ENCODE results near the gene SGTA. TPM values are rescaled to one million over a fixed set of nuclear protein-coding genes. Genes with fewer than 3 reads are reported as not detected.

Gene SGTA
- total and polyA plus RNA-seq, 4 donors = 29.6 to 147 (median 95.3) TPM

GRCh38 chr19:2774083-2774679, 8.9 kb downstream of the SGTA start:
- Histone ChIP-seq H3K4me3 (ENCODE audit: low read depth, low read length) (no peak overlapping the region), H3K4me1 (ENCODE audit: control insufficient read depth, insufficient read depth, low read length) (peaks cover 36% of the 10 kb centered on the region)
- 79% methylated on average over 32 of the region's 32 CpGs for WGBS (ENCODE audit: insufficient coverage)

GRCh38 chr19:2771786-2772674, 11.0 kb downstream of the SGTA start:
- H3K27me3 ChIP-seq (ENCODE audit: control insufficient read depth, insufficient read depth, low read length) = no peaks in the 10 kb centered on the region
- H3K4me3 ChIP-seq (ENCODE audit: low read depth, low read length) = no peak overlapping the region
- peaks cover 72% of the 10 kb centered on the region for H3K36me3 ChIP-seq (ENCODE audit: control insufficient read depth, insufficient read depth, low read length)
- no peak overlapping the region for H3K27ac ChIP-seq (ENCODE audit: low read depth, low read length)
- H3K9me3 ChIP-seq (ENCODE audit: control insufficient read depth, insufficient read depth, low read length) = no peaks in the 10 kb centered on the region
- no peak for DNase-seq (ENCODE audit: low read depth in 4 of 6, low spot score in 6 of 6)
- WGBS (ENCODE audit: insufficient coverage) = 83% methylated on average over 27 of the region's 29 CpGs
- H3K4me1 ChIP-seq (ENCODE audit: control insufficient read depth, insufficient read depth, low read length) = peaks cover 19% of the 10 kb centered on the region

More at GRCh38 chr19:2774083-2774679, 8.9 kb downstream of the SGTA start:
- no peak for DNase-seq (ENCODE audit: low read depth in 4 of 6, low spot score in 6 of 6)
- no peaks in the 10 kb centered on the region for H3K27me3 ChIP-seq (ENCODE audit: control insufficient read depth, insufficient read depth, low read length)
- no peaks in the 10 kb centered on the region for H3K9me3 ChIP-seq (ENCODE audit: control insufficient read depth, insufficient read depth, low read length)
- no peak overlapping the region for H3K27ac ChIP-seq (ENCODE audit: low read depth, low read length)
- H3K36me3 ChIP-seq (ENCODE audit: control insufficient read depth, insufficient read depth, low read length) = peaks cover 67% of the 10 kb centered on the region

GRCh38 chr19:2770055-2771013, 12.7 kb downstream of the SGTA start:
- 84% methylated on average over 38 of the region's 40 CpGs for WGBS (ENCODE audit: insufficient coverage)
- H3K4me3 ChIP-seq (ENCODE audit: low read depth, low read length) = no peak overlapping the region
- DNase-seq (ENCODE audit: low read depth in 4 of 6, low spot score in 6 of 6) = peak in 1 of 6 donors; percentile 34
- H3K27me3 ChIP-seq (ENCODE audit: control insufficient read depth, insufficient read depth, low read length) = no peaks in the 10 kb centered on the region
- H3K4me1 ChIP-seq (ENCODE audit: control insufficient read depth, insufficient read depth, low read length) = peaks cover 19% of the 10 kb centered on the region
- peak overlapping the region; percentile 25 for H3K27ac ChIP-seq (ENCODE audit: low read depth, low read length)
- H3K36me3 ChIP-seq (ENCODE audit: control insufficient read depth, insufficient read depth, low read length) = peaks cover 82% of the 10 kb centered on the region
- H3K9me3 ChIP-seq (ENCODE audit: control insufficient read depth, insufficient read depth, low read length) = no peaks in the 10 kb centered on the region

- WGBS (ENCODE audit: insufficient coverage) = 93% methylated on average over 5 of the region's 8 CpGs
- H3K27me3 ChIP-seq (ENCODE audit: control insufficient read depth, insufficient read depth, low read length) = no peaks in the 10 kb centered on the region
- H3K27ac ChIP-seq (ENCODE audit: low read depth, low read length) = no peak overlapping the region
- no peak for DNase-seq (ENCODE audit: low read depth in 4 of 6, low spot score in 6 of 6)
- H3K36me3 ChIP-seq (ENCODE audit: control insufficient read depth, insufficient read depth, low read length) = peaks cover 87% of the 10 kb centered on the region
- peaks cover 9% of the 10 kb centered on the region for H3K4me1 ChIP-seq (ENCODE audit: control insufficient read depth, insufficient read depth, low read length)
- H3K9me3 ChIP-seq (ENCODE audit: control insufficient read depth, insufficient read depth, low read length) = no peaks in the 10 kb centered on the region
- H3K4me3 ChIP-seq (ENCODE audit: low read depth, low read length) = no peak overlapping the region
Observed at GRCh38 chr19:2769218-2769617, 13.9 kb downstream of the SGTA start.

GRCh38 chr19:2768365-2769132, 14.5 kb downstream of the SGTA start:
- no peak for DNase-seq (ENCODE audit: low read depth in 4 of 6, low spot score in 6 of 6)
- H3K36me3 ChIP-seq (ENCODE audit: control insufficient read depth, insufficient read depth, low read length) = peaks cover 88% of the 10 kb centered on the region
- H3K4me1 ChIP-seq (ENCODE audit: control insufficient read depth, insufficient read depth, low read length) = peaks cover 7% of the 10 kb centered on the region
- WGBS (ENCODE audit: insufficient coverage) = 93% methylated on average over 25 of the region's 29 CpGs
- H3K4me3 ChIP-seq (ENCODE audit: low read depth, low read length) = no peak overlapping the region
- H3K27ac ChIP-seq (ENCODE audit: low read depth, low read length) = no peak overlapping the region
- no peaks in the 10 kb centered on the region for H3K27me3 ChIP-seq (ENCODE audit: control insufficient read depth, insufficient read depth, low read length)
- H3K9me3 ChIP-seq (ENCODE audit: control insufficient read depth, insufficient read depth, low read length) = no peaks in the 10 kb centered on the region

- Histone ChIP-seq H3K4me3 (ENCODE audit: low read depth, low read length) (no peak overlapping the region), H3K27ac (ENCODE audit: low read depth, low read length) (no peak overlapping the region), H3K9me3 (ENCODE audit: control insufficient read depth, insufficient read depth, low read length) (no peaks in the 10 kb centered on the region), H3K27me3 (ENCODE audit: control insufficient read depth, insufficient read depth, low read length) (no peaks in the 10 kb centered on the region), H3K4me1 (ENCODE audit: control insufficient read depth, insufficient read depth, low read length) (peaks cover 7% of the 10 kb centered on the region), H3K36me3 (ENCODE audit: control insufficient read depth, insufficient read depth, low read length) (peaks cover 96% of the 10 kb centered on the region)
- WGBS (ENCODE audit: insufficient coverage) = 96% methylated on average over 19 of the region's 19 CpGs
- no peak for DNase-seq (ENCODE audit: low read depth in 4 of 6, low spot score in 6 of 6)
Observed at GRCh38 chr19:2767688-2768087, 15.4 kb downstream of the SGTA start.

- Histone ChIP-seq H3K27ac (ENCODE audit: low read depth, low read length) (no peak overlapping the region), H3K27me3 (ENCODE audit: control insufficient read depth, insufficient read depth, low read length) (no peaks in the 10 kb centered on the region), H3K4me1 (ENCODE audit: control insufficient read depth, insufficient read depth, low read length) (peaks cover 7% of the 10 kb centered on the region), H3K36me3 (ENCODE audit: control insufficient read depth, insufficient read depth, low read length) (peaks cover 96% of the 10 kb centered on the region), H3K4me3 (ENCODE audit: low read depth, low read length) (no peak overlapping the region), H3K9me3 (ENCODE audit: control insufficient read depth, insufficient read depth, low read length) (no peaks in the 10 kb centered on the region)
- WGBS (ENCODE audit: insufficient coverage) = 92% methylated on average over 31 of the region's 35 CpGs
- DNase-seq (ENCODE audit: low read depth in 4 of 6, low spot score in 6 of 6) = no peak
Observed at GRCh38 chr19:2766594-2767372, 16.3 kb downstream of the SGTA start.

- Histone ChIP-seq H3K4me3 (ENCODE audit: low read depth, low read length) (no peak overlapping the region), H3K4me1 (ENCODE audit: control insufficient read depth, insufficient read depth, low read length) (peaks cover 3% of the 10 kb centered on the region), H3K9me3 (ENCODE audit: control insufficient read depth, insufficient read depth, low read length) (no peaks in the 10 kb centered on the region), H3K36me3 (ENCODE audit: control insufficient read depth, insufficient read depth, low read length) (peaks cover 98% of the 10 kb centered on the region), H3K27ac (ENCODE audit: low read depth, low read length) (no peak overlapping the region), H3K27me3 (ENCODE audit: control insufficient read depth, insufficient read depth, low read length) (no peaks in the 10 kb centered on the region)
- DNase-seq (ENCODE audit: low read depth in 4 of 6, low spot score in 6 of 6) = no peak
- no CpG with 5 or more reads among the region's 15 CpGs for WGBS (ENCODE audit: insufficient coverage)
Observed at GRCh38 chr19:2765376-2765775, 17.7 kb downstream of the SGTA start.
